Measurements from ENCODE around the gene DPP6.

Gene DPP6

DNA sequence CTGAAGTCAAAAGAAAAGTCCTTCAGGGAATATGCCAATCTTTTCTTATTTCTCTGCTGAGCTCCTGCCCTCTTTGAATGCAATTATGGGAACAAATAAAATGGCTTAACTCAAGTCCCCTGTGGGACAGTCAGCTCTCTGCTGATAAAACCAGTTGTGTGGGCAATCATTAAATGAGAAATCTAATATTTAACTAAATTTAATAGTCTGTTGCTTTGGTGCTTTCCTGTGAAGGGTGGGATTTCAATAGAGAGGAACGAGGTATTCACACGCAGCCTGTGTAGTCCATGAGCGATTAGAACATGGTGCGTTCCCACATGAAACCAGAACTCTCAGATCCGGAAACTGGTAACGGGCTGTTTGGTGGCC is 812.3 kb downstream of the DPP6 start:
- no peaks in the 10 kb centered on the region for H3K36me3 ChIP-seq (ENCODE audit: control insufficient read depth in 4 of 4, insufficient read depth in 4 of 4, low read length in 3 of 4)
- H3K4me1 ChIP-seq (ENCODE audit: control extremely low read depth in 1 of 4, control insufficient read depth in 4 of 4, insufficient read depth in 4 of 4, low read length in 3 of 4), result no peaks in the 10 kb centered on the region
- 99% methylated on average over 6 of the region's 6 CpGs for WGBS (ENCODE audit: insufficient coverage)
- no peak overlapping the region for H3K27ac ChIP-seq (ENCODE audit: insufficient read depth in 1 of 2, low read depth in 1 of 2, low read length in 2 of 2, poor library complexity in 1 of 2, severe bottlenecking in 2 of 2)
- no peak overlapping the region for H3K4me3 ChIP-seq (ENCODE audit: control insufficient read depth in 1 of 7, extremely low read depth in 1 of 7, insufficient read depth in 4 of 7, low read depth in 2 of 7, low read length in 6 of 7)
- H3K9me3 ChIP-seq (ENCODE audit: control extremely low read depth in 1 of 5, control insufficient read depth in 4 of 5, insufficient read depth in 2 of 5, low read depth in 1 of 5, low read length in 4 of 5), result peaks cover 0 to 1% (median 0%) of the 10 kb centered on the region in 5 experiments
- DNase-seq, result no peak
- peaks cover 0 to 55% (median 16%) of the 10 kb centered on the region in 5 experiments for H3K27me3 ChIP-seq (replicated peaks in 2 of 5; ENCODE audit: control insufficient read depth in 4 of 5, insufficient read depth in 5 of 5, low read length in 4 of 5)
- POLR2A ChIA-PET, result no interaction called here
- CTCF ChIA-PET, result no interaction called here

DNA sequence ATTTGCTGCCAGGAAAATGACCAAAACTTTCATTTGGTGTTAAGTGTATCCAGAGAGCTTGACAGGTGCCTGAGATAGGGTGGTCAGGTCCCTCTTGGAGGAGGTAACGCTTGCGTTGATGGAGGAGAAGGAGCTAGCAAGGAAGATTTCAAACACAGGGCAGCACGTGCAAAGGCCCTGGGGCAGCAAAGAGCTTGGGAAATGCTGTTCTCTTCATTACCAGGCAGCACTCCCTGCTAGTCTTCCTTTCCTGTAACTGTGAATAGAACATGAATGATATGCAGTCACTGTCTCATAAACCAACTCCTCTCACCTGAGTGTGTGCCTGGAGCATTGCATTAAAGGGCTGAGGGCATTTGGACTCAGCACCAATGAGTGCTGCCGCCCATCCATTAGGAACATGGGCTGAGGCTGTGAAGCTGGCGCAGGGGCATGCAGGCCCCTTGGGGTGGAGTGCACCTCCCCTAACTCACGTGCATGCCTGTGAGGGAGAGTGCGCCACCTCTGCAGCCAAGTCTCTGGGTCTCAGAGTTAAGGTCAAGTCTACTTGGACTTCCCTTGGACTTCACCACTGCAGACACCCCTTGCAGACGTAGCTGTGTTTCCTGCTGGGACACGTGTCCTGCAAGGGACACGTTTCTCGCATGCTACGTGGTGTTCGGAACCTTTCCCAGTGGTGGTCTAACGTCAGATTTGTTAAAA is 813.9 kb downstream of the DPP6 start:
- Histone ChIP-seq H3K36me3 (ENCODE audit: control insufficient read depth in 4 of 4, insufficient read depth in 4 of 4, low read length in 3 of 4) (no peaks in the 10 kb centered on the region), H3K27me3 (replicated peaks in 2 of 5; ENCODE audit: control insufficient read depth in 4 of 5, insufficient read depth in 5 of 5, low read length in 4 of 5) (peaks cover 0 to 56% (median 16%) of the 10 kb centered on the region in 5 experiments), H3K9me3 (ENCODE audit: control extremely low read depth in 1 of 5, control insufficient read depth in 4 of 5, insufficient read depth in 2 of 5, low read depth in 1 of 5, low read length in 4 of 5) (peaks cover 0 to 1% (median 0%) of the 10 kb centered on the region in 5 experiments), H3K27ac (ENCODE audit: insufficient read depth in 1 of 2, low read depth in 1 of 2, low read length in 2 of 2, poor library complexity in 1 of 2, severe bottlenecking in 2 of 2) (no peak overlapping the region), H3K4me3 (ENCODE audit: control insufficient read depth in 1 of 7, extremely low read depth in 1 of 7, insufficient read depth in 4 of 7, low read depth in 2 of 7, low read length in 6 of 7) (no peak overlapping the region), H3K4me1 (ENCODE audit: control extremely low read depth in 1 of 4, control insufficient read depth in 4 of 4, insufficient read depth in 4 of 4, low read length in 3 of 4) (no peaks in the 10 kb centered on the region)
- 92% methylated on average over 11 of the region's 14 CpGs for WGBS (ENCODE audit: insufficient coverage)
- ChIA-PET CTCF (no interaction called here), POLR2A (no interaction called here)
- no peak for DNase-seq

DNA sequence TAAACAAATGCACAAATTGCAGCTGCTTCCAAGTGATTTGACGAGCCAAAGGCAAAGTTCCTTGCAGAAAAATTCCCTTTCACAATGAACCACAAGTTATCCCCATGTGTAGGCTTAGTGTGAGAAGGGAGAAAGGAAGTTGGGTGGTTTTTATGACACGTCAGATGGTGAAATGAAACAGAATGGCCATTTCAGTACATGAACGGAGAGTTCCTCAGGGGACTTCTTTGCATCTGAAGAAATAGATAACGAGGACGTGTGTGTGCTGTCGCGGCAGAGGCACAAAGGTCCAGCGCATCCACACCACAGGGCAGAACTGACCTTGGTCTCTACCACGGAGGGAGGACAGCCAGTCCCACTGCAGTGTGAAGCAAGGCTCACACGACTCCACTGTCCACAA is 814.9 kb downstream of the DPP6 start:
- no peaks in the 10 kb centered on the region for H3K36me3 ChIP-seq (ENCODE audit: control insufficient read depth in 4 of 4, insufficient read depth in 4 of 4, low read length in 3 of 4)
- peaks cover 0 to 55% (median 16%) of the 10 kb centered on the region in 5 experiments for H3K27me3 ChIP-seq (replicated peaks in 2 of 5; ENCODE audit: control insufficient read depth in 4 of 5, insufficient read depth in 5 of 5, low read length in 4 of 5)
- DNase-seq, result no peak
- no peak overlapping the region for H3K4me3 ChIP-seq (ENCODE audit: control insufficient read depth in 1 of 7, extremely low read depth in 1 of 7, insufficient read depth in 4 of 7, low read depth in 2 of 7, low read length in 6 of 7)
- ChIA-PET CTCF (no interaction called here), POLR2A (no interaction called here)
- no peak overlapping the region for H3K27ac ChIP-seq (ENCODE audit: insufficient read depth in 1 of 2, low read depth in 1 of 2, low read length in 2 of 2, poor library complexity in 1 of 2, severe bottlenecking in 2 of 2)
- no peaks in the 10 kb centered on the region for H3K4me1 ChIP-seq (ENCODE audit: control extremely low read depth in 1 of 4, control insufficient read depth in 4 of 4, insufficient read depth in 4 of 4, low read length in 3 of 4)
- peaks cover 0 to 1% (median 0%) of the 10 kb centered on the region in 5 experiments for H3K9me3 ChIP-seq (ENCODE audit: control extremely low read depth in 1 of 5, control insufficient read depth in 4 of 5, insufficient read depth in 2 of 5, low read depth in 1 of 5, low read length in 4 of 5)
- 76% methylated on average over 7 of the region's 10 CpGs for WGBS (ENCODE audit: insufficient coverage)

GRCh38 chr7:154868921-154869320 is 816.7 kb downstream of the DPP6 start:
- Histone ChIP-seq H3K27ac (ENCODE audit: insufficient read depth in 1 of 2, low read depth in 1 of 2, low read length in 2 of 2, poor library complexity in 1 of 2, severe bottlenecking in 2 of 2) (no peak overlapping the region), H3K4me1 (ENCODE audit: control extremely low read depth in 1 of 4, control insufficient read depth in 4 of 4, insufficient read depth in 4 of 4, low read length in 3 of 4) (no peaks in the 10 kb centered on the region), H3K27me3 (replicated peaks in 2 of 5; ENCODE audit: control insufficient read depth in 4 of 5, insufficient read depth in 5 of 5, low read length in 4 of 5) (peaks cover 0 to 56% (median 16%) of the 10 kb centered on the region in 5 experiments), H3K4me3 (ENCODE audit: control insufficient read depth in 1 of 7, extremely low read depth in 1 of 7, insufficient read depth in 4 of 7, low read depth in 2 of 7, low read length in 6 of 7) (no peak overlapping the region), H3K36me3 (ENCODE audit: control insufficient read depth in 4 of 4, insufficient read depth in 4 of 4, low read length in 3 of 4) (no peaks in the 10 kb centered on the region), H3K9me3 (ENCODE audit: control extremely low read depth in 1 of 5, control insufficient read depth in 4 of 5, insufficient read depth in 2 of 5, low read depth in 1 of 5, low read length in 4 of 5) (peaks cover 0 to 1% (median 0%) of the 10 kb centered on the region in 5 experiments)
- CTCF ChIA-PET, result no interaction called here
- 0% methylated on average over 9 of the region's 11 CpGs for WGBS (ENCODE audit: insufficient coverage)
- POLR2A ChIA-PET, result no interaction called here
- DNase-seq, result peak in 1 of 3 donors; percentile 3

GRCh38 chr7:154869436-154869835 is 817.2 kb downstream of the DPP6 start:
- Histone ChIP-seq H3K36me3 (ENCODE audit: control insufficient read depth in 4 of 4, insufficient read depth in 4 of 4, low read length in 3 of 4) (no peaks in the 10 kb centered on the region), H3K27me3 (replicated peaks in 2 of 5; ENCODE audit: control insufficient read depth in 4 of 5, insufficient read depth in 5 of 5, low read length in 4 of 5) (peaks cover 0 to 52% (median 16%) of the 10 kb centered on the region in 5 experiments), H3K4me1 (ENCODE audit: control extremely low read depth in 1 of 4, control insufficient read depth in 4 of 4, insufficient read depth in 4 of 4, low read length in 3 of 4) (no peaks in the 10 kb centered on the region), H3K27ac (ENCODE audit: insufficient read depth in 1 of 2, low read depth in 1 of 2, low read length in 2 of 2, poor library complexity in 1 of 2, severe bottlenecking in 2 of 2) (no peak overlapping the region), H3K9me3 (ENCODE audit: control extremely low read depth in 1 of 5, control insufficient read depth in 4 of 5, insufficient read depth in 2 of 5, low read depth in 1 of 5, low read length in 4 of 5) (peaks cover 0 to 1% (median 0%) of the 10 kb centered on the region in 5 experiments), H3K4me3 (ENCODE audit: control insufficient read depth in 1 of 7, extremely low read depth in 1 of 7, insufficient read depth in 4 of 7, low read depth in 2 of 7, low read length in 6 of 7) (no peak overlapping the region)
- WGBS (ENCODE audit: insufficient coverage), result 92% methylated on average over 8 of the region's 10 CpGs
- CTCF ChIA-PET, result no interaction called here
- no peak for DNase-seq
- POLR2A ChIA-PET, result no interaction called here

DNA sequence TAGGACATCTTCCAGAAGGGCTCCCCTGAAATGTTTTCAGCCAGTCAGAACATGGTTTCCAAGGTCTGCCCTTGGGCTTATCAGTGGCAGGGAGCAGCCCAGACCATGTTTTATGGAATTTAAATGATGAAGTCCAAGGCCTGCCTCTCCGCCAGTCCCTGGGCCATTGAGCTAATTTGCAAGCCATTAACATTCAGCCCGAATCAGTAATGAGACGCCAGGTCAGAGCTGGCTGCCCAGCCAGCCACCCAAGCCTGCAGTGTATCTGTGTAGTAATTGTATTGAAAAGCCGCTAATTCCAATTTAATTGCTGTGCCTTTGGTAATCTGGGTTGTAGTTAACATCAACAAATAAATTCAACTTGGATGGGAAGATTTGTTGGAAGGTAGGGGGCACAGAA is 819.3 kb downstream of the DPP6 start:
- no peak overlapping the region for H3K4me3 ChIP-seq (ENCODE audit: control insufficient read depth in 1 of 7, extremely low read depth in 1 of 7, insufficient read depth in 4 of 7, low read depth in 2 of 7, low read length in 6 of 7)
- ChIA-PET POLR2A (no interaction called here), CTCF (no interaction called here)
- no peaks in the 10 kb centered on the region for H3K4me1 ChIP-seq (ENCODE audit: control extremely low read depth in 1 of 4, control insufficient read depth in 4 of 4, insufficient read depth in 4 of 4, low read length in 3 of 4)
- H3K27ac ChIP-seq (ENCODE audit: insufficient read depth in 1 of 2, low read depth in 1 of 2, low read length in 2 of 2, poor library complexity in 1 of 2, severe bottlenecking in 2 of 2), result no peak overlapping the region
- no peak for DNase-seq
- WGBS (ENCODE audit: insufficient coverage), result 80% methylated on average over 3 of the region's 4 CpGs
- H3K36me3 ChIP-seq (ENCODE audit: control insufficient read depth in 4 of 4, insufficient read depth in 4 of 4, low read length in 3 of 4), result no peaks in the 10 kb centered on the region
- H3K9me3 ChIP-seq (ENCODE audit: control extremely low read depth in 1 of 5, control insufficient read depth in 4 of 5, insufficient read depth in 2 of 5, low read depth in 1 of 5, low read length in 4 of 5), result no peaks in the 10 kb centered on the region
- H3K27me3 ChIP-seq (replicated peaks in 2 of 5; ENCODE audit: control insufficient read depth in 4 of 5, insufficient read depth in 5 of 5, low read length in 4 of 5), result peaks cover 0 to 41% (median 16%) of the 10 kb centered on the region in 5 experiments

DNA sequence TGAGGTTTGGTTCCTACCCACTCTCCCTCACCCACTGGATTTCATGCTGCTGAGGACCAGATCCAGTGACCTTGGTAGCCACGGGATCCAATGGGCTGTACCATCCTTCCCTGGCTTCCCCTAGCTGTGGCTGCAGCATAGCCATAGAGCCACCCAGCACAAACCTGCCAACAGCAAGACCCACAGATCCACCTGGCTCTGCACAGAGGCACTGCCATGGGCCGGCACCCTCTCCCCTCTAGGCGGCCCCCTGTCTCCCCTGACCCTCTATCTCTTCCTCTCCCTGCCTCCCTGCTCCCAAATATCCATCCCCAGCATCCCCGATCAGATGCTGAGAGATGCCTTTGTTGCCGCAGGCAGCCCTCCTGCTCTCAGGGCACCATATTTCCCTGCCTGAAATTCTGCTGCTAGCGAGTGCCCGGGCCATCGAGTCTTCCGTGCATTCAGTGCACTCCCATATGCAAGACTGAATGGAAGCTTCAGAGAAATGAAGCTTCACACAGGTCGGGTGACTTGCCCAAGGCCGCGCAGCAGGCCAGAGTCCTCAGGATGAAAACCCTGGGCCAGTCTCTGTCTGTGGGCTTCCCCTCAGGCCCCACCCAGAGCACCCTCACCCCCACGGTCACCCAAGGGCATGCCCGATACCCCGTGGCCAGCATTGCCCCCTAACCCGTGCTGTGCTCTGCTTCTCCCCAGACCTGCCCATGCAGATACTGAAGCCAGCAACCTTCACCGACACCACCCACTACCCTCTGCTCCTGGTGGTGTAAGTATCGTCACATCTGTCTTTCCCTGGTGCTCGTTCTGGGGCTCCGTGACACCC is 819.9 kb downstream of the DPP6 start:
- no peak overlapping the region for H3K4me3 ChIP-seq (ENCODE audit: control insufficient read depth in 1 of 7, extremely low read depth in 1 of 7, insufficient read depth in 4 of 7, low read depth in 2 of 7, low read length in 6 of 7)
- no peaks in the 10 kb centered on the region for H3K36me3 ChIP-seq (ENCODE audit: control insufficient read depth in 4 of 4, insufficient read depth in 4 of 4, low read length in 3 of 4)
- H3K27me3 ChIP-seq (replicated peaks in 2 of 5; ENCODE audit: control insufficient read depth in 4 of 5, insufficient read depth in 5 of 5, low read length in 4 of 5), result peaks cover 0 to 37% (median 14%) of the 10 kb centered on the region in 5 experiments
- CTCF ChIA-PET, result no interaction called here
- no peaks in the 10 kb centered on the region for H3K9me3 ChIP-seq (ENCODE audit: control extremely low read depth in 1 of 5, control insufficient read depth in 4 of 5, insufficient read depth in 2 of 5, low read depth in 1 of 5, low read length in 4 of 5)
- no peak overlapping the region for H3K27ac ChIP-seq (ENCODE audit: insufficient read depth in 1 of 2, low read depth in 1 of 2, low read length in 2 of 2, poor library complexity in 1 of 2, severe bottlenecking in 2 of 2)
- POLR2A ChIA-PET, result no interaction called here
- 93% methylated on average over 17 of the region's 20 CpGs for WGBS (ENCODE audit: insufficient coverage)
- H3K4me1 ChIP-seq (ENCODE audit: control extremely low read depth in 1 of 4, control insufficient read depth in 4 of 4, insufficient read depth in 4 of 4, low read length in 3 of 4), result no peaks in the 10 kb centered on the region
- no peak for DNase-seq
